ENCODE data around the gene PKN1. TPM values are rescaled to one million over a fixed set of nuclear protein-coding genes. Genes with fewer than 3 reads are reported as not detected.

The PKN1 gene
- total and polyA plus RNA-seq, 10 of the 15 experiments (the other 5 are each of a cell fraction or from before 2014, with no cell fraction given) = 1.0 to 189 (median 52.7) TPM

- no peak for DNase-seq (ENCODE audit: low read depth, low spot score)
- in situ Hi-C loops (cut with MboI) (no loop called here), intact Hi-C loops (cut with micrococcal nuclease; ENCODE audit: unreplicated experiment) (no loop called here)
- Histone ChIP-seq H3K4me1 (ENCODE audit: control insufficient read depth, insufficient read depth, low read length) (peaks cover 4% of the 10 kb centered on the region; the same call in 1 of the 2 replicates), H3K79me2 (ENCODE audit: control insufficient read depth, insufficient read depth, low read length) (no peaks in the 10 kb centered on the region), H2AFZ (ENCODE audit: control insufficient read depth, low read depth, low read length) (no peak overlapping the region), H3K36me3 (ENCODE audit: control insufficient read depth in 2 of 2, insufficient read depth in 2 of 2, low read length in 1 of 2) (no peaks in the 10 kb centered on the region), H3K4me3 (no peak overlapping the region), H4K20me1 (ENCODE audit: control insufficient read depth, insufficient read depth) (no peaks in the 10 kb centered on the region), H3K27ac (ENCODE audit: control insufficient read depth, insufficient read depth) (no peak overlapping the region), H3K27me3 (replicated peaks in 1 of 2; ENCODE audit: control insufficient read depth in 2 of 2, insufficient read depth in 2 of 2, low read length in 1 of 2) (no peaks in the 10 kb centered on the region), H3K4me2 (ENCODE audit: control insufficient read depth, insufficient read depth) (no peak overlapping the region), H3K9ac (ENCODE audit: control insufficient read depth, insufficient read depth, low read length) (no peak overlapping the region), H3K9me3 (replicated peaks; ENCODE audit: control insufficient read depth, insufficient read depth, low read length) (no peaks in the 10 kb centered on the region)
- TF ChIP-seq SMAD5 (IDR thresholded peaks at IDR 0.05; ENCODE audit: low read depth) (no peak), MEF2B (IDR thresholded peaks at IDR 0.05; ENCODE audit: partially characterized antibody, poor library complexity, severe bottlenecking) (no peak), BHLHE40 (IDR thresholded peaks at IDR 0.05; ENCODE audit: borderline replicate concordance in 1 of 2, low read depth in 2 of 2, low read length in 1 of 2) (no peak), POU2F2 (IDR thresholded peaks at IDR 0.05; ENCODE audit: borderline replicate concordance, low read depth, low read length) (no peak), BMI1 (IDR thresholded peaks at IDR 0.05; ENCODE audit: borderline replicate concordance) (no peak), ESRRA (IDR thresholded peaks at IDR 0.05; ENCODE audit: low read length) (no peak), CHD4 (IDR thresholded peaks at IDR 0.05) (no peak), POLR2AphosphoS2 (IDR thresholded peaks at IDR 0.05; ENCODE audit: low read depth, low read length) (no peak), EZH2 (IDR thresholded peaks at IDR 0.05; ENCODE audit: borderline replicate concordance, control insufficient read depth, low read depth, low read length) (no peak), GABPA (IDR thresholded peaks at IDR 0.05; ENCODE audit: low read depth) (no peak), HDAC6 (IDR thresholded peaks at IDR 0.05; ENCODE audit: unreplicated experiment) (no peak), USF2 (IDR thresholded peaks at IDR 0.05; ENCODE audit: borderline replicate concordance, low read depth, low read length) (no peak), RCOR1 (conservative IDR thresholded peaks at IDR 0.05; ENCODE audit: low read depth, low read length) (no peak), NFYA (IDR thresholded peaks at IDR 0.05; ENCODE audit: borderline replicate concordance, low read depth, low read length) (no peak)
- no peak for FAIRE-seq
- ChIA-PET SMC1A (ENCODE audit: uncharacterized antibody, unreplicated experiment) (interaction anchor here (1.3 kb wide), 1 partner anchor 10 kb away, joined by 4 read pairs; the partner anchor contains the start of gene DNAJB1), POLR2A (interaction anchor here (0.5 kb wide), 1 partner anchor 379 kb away, joined by 3 read pairs; no protein-coding TSS in a partner anchor), CTCF (interaction anchor here (1.2 to 5.3 kb wide), 3 partner anchors 10 to 225 kb away, joined by 3 to 41 read pairs (median 4); partner anchors contain the start of gene DNAJB1), RAD21 (ENCODE audit: unreplicated experiment) (interaction anchor here (0.9 kb wide), 1 partner anchor 178 kb away, joined by 3 read pairs; no protein-coding TSS in a partner anchor)
- no TSS peak for BruUV-seq (replicated peaks)
- 83% methylated on average over 12 of the region's 12 CpGs for WGBS (ENCODE audit: insufficient coverage, insufficient replicate concordance, low lambda C conversion rate, missing lambda C conversion rate)
- no peak for ATAC-seq
Measured at GRCh38 chr19:14507704-14508542, 74.8 kb downstream of the PKN1 start.

All from GM12878 (cell line).